Bronchial epithelial cell (primary cell): Measurements from ENCODE around the gene ZNF280A. TPM values are rescaled to one million over a fixed set of nuclear protein-coding genes. Genes with fewer than 3 reads are reported as not detected.

ENCODE experiments used
- DNase-seq: peaks from one replicate; pipeline ENCODE4 v3.0.0-alpha.2; 2010; ENCODE audit warnings: low read depth
- FAIRE-seq: peaks from 2 replicates; lab custom pipeline; 2011; peaks lifted over from hg19 to GRCh38; lab: Jason Lieb, UNC
- H3K27me3 ChIP-seq: 2 replicates; pipeline ENCODE4 v1.5.1; 2011; ENCODE audit warnings: low read length; ENCODE audit not compliant: control insufficient read depth, insufficient read depth
- H3K36me3 ChIP-seq: 2 replicates; pipeline ENCODE4 v1.5.1; 2011; ENCODE audit warnings: low read length; ENCODE audit not compliant: control insufficient read depth, insufficient read depth
- H3K4me3 ChIP-seq: 2 replicates; pipeline ENCODE4 v1.5.1; 2011; ENCODE audit warnings: mild to moderate bottlenecking, low read depth, low read length, control low read depth
- total RNA-seq: library from RNA; depleted of rRNA; stranded (reverse); fragments of >200 nt; gene quantifications from 2 replicates; pipeline ENCODE4 v1.2.1, GENCODE V29; 2014
- TF ChIP-seq, protein P1 (sequence below): IDR thresholded peaks from 2 replicates; pipeline ENCODE4 v1.5.1; 2011; ENCODE audit warnings: mild to moderate bottlenecking, moderate library complexity, low read length, control low read depth, inconsistent platforms; ENCODE audit not compliant: insufficient read depth, severe bottlenecking

Gene ZNF280A
- total RNA-seq, 1 donor from 2014 or later = not detected

DNA sequence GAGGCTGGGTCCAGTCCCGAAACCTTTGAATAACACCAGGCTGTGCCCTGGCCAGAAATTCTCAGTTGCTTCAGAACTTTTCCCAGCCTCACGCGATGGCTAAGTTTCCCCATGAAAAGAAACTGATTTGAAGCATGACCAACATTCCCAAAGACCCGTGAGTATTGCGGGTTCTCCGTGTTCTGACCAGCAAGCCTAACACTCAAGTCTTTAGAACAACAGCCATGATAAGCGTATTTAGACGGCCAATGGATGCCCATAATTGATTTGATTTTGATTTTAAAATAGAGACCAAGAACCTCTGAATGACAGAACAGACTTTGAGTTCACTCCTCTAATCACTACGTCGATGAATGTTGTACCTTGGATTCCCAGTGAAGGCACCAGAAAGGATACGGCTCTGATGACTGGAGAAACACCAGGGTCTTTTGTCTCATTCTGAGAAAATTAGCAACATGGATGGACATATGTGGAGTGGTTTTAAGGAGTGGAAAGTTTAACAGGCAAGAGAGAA lies 55.5 kb downstream of the ZNF280A start:
- TF ChIP-seq, protein P1, sequence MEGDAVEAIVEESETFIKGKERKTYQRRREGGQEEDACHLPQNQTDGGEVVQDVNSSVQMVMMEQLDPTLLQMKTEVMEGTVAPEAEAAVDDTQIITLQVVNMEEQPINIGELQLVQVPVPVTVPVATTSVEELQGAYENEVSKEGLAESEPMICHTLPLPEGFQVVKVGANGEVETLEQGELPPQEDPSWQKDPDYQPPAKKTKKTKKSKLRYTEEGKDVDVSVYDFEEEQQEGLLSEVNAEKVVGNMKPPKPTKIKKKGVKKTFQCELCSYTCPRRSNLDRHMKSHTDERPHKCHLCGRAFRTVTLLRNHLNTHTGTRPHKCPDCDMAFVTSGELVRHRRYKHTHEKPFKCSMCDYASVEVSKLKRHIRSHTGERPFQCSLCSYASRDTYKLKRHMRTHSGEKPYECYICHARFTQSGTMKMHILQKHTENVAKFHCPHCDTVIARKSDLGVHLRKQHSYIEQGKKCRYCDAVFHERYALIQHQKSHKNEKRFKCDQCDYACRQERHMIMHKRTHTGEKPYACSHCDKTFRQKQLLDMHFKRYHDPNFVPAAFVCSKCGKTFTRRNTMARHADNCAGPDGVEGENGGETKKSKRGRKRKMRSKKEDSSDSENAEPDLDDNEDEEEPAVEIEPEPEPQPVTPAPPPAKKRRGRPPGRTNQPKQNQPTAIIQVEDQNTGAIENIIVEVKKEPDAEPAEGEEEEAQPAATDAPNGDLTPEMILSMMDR = no peak
- H3K36me3 ChIP-seq = no peaks in the 10 kb centered on the region
- FAIRE-seq (no peak), DNase-seq (no peak)
- H3K27me3 ChIP-seq = no peaks in the 10 kb centered on the region
- no peak overlapping the region for H3K4me3 ChIP-seq

- DNase-seq (peak; percentile 43), FAIRE-seq (no peak)
- Histone ChIP-seq H3K4me3 (no peak overlapping the region), H3K27me3 (no peaks in the 10 kb centered on the region), H3K36me3 (no peaks in the 10 kb centered on the region)
- TF ChIP-seq, protein P1 = peak; percentile 55
These were observed 56.1 kb downstream of the ZNF280A start for GRCh38 chr22:22463855-22464540.

Other genes with a start within 250 kb of the ZNF280A start
- 0.26 TPM in 2 replicates for gene ZNF280B, start 11.5 kb downstream of the ZNF280A start, total RNA-seq
- not detected in 2 replicates for gene PRAME, start 39.0 kb upstream of the ZNF280A start, total RNA-seq
- gene GGTLC2, start 124.3 kb upstream of the ZNF280A start, total RNA-seq = not detected in 2 replicates